ENCODE measurements around the gene IFT57.

DNA sequence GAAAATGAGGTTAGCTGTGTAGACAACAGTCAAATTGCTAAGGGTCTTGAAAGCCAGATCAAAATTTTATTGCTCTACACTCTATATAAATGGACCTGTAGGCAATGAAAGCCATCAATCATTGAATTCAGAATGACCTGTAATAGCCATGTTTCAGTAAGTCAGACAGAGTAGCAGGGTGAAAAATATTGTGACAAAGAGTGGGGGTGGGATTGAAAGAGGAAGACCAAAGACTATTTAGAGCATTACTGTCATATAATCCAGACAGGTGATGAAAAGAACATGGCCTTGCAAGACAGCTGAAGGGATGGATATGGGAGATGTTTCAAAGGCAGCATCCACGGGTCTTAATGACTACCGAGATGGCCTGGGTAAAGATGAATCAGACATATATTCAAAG, 22.2 kb downstream of the IFT57 start:
- TF ChIP-seq CTCF (IDR thresholded peaks at IDR 0.05; ENCODE audit: poor library complexity) = no peak
- TF ChIP-seq EZH2 (IDR thresholded peaks at IDR 0.05; ENCODE audit: borderline replicate concordance) = no peak
